ENCODE results near the gene GABRB2. TPM values are rescaled to one million over a fixed set of nuclear protein-coding genes. Genes with fewer than 3 reads are reported as not detected.
A peak's percentile ranks its signal among the peaks of the same experiment; 100 is the strongest.

The GABRB2 gene
- polyA plus RNA-seq, 12 donors, result 0.70 to 2.3 (median 1.2) TPM; not detected in 2

DNA sequence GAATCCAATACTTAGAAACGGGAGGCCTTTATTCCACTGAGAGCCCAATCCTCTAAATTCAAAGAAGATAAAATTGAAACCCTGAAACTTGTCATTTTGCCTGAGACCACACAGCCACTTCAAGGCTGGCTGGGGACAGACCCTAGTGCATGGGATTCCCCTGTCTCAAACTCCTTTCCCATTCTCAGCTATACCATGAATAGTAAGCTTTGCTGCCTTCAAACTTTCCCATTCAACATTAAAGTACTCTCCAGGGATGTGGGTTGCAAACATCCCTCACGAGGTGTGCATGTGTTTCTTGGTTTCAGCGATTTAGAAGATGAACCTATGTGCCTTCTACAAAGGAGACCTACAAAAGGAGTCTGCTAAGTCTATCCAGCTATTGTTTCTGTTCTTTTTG, 64.6 kb downstream of the GABRB2 start:
- DNase-seq, result no peak

DNA sequence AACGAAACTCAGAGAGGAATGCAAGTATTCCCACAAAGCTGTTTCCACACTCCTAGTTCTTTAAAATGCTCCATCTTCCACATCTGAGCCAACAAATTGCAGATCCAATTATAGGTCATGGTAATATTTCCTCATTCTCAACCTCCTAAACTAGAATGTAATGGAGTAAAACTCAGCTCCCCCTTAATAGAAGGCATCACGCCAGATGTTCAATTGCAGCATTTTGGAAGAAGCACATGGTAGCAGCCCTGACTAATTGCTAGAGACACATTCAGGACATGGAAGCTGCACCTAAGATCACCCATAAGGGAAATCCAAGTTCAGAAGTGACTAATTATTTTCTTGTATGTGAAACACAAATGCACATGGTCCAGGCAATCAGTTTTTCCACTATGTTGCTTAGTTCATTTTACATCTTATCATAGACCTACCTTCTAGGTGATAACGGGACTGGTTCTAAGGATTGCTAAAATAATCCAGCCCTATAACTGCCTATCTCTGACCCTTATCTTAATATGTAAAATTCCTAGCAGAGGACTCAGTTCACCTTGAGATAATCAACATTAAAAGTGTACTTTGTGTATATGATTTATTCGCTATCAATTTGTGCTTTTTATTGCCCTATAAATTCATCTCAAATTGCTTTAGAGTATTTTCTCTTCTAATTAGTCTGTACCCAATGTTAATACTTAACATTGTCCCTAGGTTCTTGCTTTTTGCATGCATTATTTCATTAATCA, 75.1 kb downstream of the GABRB2 start:
- no peak for DNase-seq

DNA sequence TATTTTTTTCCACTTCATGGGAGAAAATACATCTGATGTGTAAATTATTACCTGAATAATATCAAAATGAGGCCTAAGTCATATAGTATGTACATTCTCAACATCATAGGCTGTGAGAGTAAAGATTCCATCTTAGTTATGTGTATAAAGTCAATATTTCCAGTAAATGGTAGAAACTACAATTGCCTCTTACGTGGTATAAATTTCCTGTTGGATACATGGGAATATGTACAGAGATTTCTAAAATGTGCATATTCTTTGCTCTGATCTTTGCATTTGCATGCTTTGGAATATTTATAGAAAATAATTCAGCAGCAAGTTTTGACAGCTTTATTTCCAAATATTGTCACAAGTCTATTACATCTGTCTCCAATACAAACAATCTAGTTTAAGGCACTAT, 78.8 kb downstream of the GABRB2 start:
- no peak for DNase-seq

DNA sequence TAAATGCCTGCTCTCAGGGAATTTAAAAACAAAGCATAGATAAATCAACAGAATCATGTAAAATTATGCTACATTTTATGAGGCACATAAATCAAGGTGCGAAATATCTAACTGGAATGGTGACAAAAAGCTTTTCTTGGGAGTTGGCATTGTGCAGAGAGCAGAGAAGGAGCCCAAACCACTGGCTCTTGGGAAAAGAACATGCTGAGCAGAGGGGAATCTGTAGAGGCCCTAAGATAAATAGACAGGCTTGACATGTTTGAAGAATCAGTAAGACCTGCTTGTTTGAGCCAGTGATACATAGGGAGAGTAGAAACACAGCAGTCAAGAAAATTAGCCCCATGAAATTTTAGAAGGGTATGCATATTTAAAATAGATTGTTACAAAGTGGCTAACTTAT, 85.8 kb downstream of the GABRB2 start:
- no peak for DNase-seq

DNA sequence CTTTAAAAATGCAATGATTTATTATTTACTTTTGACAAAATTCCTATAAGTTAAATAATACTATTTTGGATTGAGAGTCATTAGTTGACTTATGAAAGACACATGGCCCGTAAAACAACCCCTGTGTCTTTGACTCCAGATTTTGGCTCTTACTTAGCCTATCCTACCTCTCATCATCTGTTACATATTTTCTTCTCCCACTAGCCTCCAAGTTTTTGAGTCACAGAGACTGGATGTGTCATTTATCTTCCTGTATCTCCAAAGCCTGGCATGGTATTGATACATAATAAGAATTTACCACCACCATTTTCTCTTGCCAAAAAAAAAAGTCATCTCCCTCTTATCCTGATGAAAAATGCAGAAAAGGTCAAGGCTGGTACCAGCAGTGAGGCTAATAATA, 99.9 kb downstream of the GABRB2 start:
- no peak for DNase-seq

DNA sequence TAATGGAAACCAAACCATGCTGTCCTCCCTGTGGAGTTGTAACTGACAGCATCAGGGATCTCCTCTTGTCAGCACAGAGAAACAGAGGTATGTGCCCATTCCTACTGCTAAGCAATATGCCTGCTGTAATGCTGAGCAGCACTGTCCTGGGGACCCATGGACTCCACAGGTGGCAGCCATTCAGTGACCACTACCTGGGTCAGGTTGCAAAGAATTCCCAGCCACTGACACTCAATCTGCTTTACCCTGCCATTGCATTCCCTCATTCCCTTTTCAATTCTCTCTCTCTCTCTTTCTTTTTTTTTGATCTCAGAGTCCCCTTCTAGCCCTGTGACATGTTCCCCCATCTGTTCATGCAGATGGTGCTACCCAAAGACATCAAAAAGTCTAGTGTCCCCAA, 104.1 kb downstream of the GABRB2 start:
- DNase-seq, result no peak

DNA sequence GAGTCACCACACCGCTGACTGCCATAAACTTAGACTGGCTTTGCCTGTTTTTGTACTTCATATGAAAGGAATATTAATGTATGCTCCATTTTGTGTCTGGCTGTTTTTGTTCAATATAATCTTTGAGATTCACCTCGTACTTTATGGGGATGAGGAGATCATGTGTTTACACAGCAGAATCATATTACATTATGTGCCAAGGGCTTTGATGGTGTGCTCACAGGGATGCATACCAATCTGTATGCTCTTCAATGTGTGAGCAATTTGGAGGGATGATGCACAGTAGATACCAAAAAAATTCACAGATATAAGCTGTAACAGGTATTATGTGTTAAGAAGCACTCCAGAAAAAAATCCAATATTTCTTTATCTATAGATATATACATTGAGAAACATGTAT, 113.7 kb downstream of the GABRB2 start:
- DNase-seq, result no peak

DNA sequence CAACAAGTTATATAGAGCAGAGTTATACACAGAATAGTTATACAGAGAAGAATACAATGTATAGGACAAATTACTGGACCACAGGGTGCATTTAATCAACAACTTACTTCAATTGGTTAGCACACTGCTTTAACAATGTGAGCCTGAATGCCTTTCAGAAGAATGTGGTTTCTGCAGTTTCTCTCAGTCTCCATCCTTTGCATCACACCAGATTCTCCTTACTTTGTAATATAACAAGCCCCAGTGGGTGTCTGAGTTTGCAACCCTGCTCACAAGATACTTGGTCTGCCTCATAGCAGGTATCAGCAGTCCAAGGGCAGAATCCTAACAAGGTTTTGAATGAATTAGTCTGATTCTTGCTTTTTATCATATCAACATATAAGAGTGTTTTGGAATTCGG, 114.6 kb downstream of the GABRB2 start:
- DNase-seq, result no peak

DNA sequence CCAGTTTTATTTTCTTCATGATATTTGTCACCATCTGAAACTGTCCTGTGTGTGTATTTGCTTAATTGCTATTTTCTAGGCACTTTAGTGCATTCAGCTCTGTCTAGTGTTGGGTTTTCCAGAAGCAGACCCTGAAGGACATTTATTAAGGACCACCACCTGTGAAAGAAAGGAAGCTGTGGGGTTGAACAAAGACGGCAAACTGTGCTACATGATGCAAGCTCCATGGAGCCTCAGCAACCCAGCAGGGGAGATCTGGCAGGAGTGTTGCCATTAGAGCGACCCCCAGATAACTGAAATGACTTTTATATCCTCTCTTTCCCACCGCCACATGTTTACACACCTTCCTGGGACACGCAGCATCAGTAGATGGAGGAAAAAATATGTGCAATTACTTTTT, 125.5 kb downstream of the GABRB2 start:
- no peak for DNase-seq

DNA sequence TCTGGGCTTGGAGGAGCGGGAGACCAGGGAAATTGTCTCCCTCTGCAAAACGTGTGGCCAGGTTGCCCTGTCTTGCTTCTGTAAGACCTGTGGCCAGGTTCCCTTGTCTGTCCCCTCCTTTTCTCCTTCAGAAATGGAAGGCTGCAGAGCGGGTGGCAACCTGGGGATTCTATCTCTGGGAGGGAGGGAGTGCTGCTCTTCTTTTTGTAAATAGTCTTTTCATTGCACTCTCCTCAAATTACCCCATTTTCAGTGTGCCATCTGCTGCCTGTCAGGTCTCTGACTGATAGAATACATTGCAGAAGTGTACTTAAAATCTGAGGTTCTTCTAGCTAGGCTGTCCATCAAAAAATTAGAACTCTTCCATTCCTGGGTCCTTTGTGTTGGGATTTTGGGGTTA, 126.0 kb downstream of the GABRB2 start:
- DNase-seq, result no peak

DNA sequence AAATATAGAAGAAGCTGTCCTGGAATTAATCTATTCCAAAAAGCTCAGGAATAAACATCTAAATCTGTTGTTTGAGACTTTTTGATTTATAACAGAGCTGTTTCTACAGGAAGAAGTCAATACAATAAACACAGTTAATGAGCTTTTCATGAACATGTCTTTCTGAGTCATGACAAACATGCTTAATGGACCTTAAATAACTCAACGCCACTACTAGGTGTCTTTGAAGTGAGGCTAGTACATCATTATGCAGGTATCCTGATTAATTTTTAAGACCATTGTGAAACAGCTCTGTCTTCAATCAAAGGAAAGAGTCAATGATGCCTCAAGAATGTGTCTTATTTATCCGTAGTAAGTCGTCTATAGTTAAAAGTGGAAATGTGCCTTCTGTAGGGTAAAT, 131.6 kb downstream of the GABRB2 start:
- no peak for DNase-seq

DNA sequence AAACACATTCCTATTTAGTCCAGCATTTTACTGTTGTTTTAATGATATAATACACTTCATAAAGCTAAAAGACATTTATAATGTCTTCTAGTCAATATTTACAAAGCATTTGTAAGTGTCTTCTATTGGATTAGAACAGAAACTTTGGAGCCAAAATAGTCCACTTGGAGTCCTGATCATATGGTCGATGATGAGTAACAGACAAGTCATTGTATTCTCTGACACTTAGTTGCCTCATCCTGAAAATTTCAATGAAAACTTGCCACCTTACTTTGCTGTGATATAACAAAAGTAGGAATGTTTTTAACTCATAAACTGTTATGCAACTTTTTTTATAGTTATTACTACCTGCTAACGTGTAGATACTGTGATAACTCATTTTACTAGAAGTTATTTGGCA, 132.5 kb downstream of the GABRB2 start:
- no peak for DNase-seq

DNA sequence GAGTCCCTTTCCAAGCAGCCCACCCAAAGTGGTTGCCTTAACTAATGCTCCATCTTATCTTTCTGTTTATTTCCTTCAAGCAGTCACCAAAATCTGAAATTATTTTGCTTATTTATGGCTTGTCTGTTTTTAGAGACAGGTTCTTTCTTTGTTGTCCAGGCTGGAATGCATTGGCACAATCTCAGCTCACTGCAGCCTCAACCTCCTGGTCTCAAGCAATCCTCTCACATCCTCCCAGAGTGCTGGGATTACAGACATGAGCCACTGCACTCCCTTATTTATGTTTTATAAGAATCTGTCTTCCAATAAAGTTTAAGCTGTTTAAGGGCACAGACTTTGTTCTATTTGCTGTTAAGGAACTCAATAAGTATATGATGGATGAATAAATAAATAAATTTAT, 133.7 kb downstream of the GABRB2 start:
- DNase-seq, result no peak

DNA sequence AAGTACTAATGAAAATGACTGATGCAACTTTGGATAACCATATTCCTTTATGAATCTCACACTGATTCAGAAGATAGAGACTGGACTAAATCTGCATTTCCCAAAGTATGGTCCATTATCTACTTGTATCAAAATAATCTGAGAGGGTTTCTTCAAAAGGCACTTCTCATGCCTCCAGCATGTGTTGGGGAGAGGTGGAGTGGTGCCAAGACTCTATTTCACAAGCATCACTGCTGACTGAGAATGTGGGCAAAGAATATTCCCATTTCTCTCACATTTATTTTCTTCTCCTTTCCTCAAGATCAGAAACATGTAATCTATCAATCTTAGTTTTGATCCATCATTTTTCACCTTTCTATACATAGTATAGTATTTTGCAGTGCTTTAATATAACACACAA, 135.4 kb downstream of the GABRB2 start:
- no peak for DNase-seq

DNA sequence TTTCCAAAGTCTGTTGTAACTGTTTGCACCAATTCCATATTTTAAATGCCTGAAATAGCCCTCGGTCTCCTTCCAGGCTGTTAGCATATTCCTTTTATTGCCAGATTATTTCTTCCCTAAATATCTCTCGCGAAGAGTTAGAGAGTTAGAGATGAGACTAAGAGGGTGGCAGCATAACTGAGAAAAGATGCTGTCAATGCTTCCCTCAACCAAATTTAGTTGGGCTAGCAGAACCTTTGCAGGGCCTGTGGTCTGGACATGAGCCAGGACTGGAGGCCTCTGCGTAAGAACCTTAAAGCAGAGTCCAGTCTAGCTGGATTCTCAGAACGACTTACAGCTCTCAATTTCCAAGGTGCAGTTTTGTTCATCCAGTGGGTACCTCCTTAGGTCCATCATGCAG, 135.9 kb downstream of the GABRB2 start:
- no peak for DNase-seq

DNA sequence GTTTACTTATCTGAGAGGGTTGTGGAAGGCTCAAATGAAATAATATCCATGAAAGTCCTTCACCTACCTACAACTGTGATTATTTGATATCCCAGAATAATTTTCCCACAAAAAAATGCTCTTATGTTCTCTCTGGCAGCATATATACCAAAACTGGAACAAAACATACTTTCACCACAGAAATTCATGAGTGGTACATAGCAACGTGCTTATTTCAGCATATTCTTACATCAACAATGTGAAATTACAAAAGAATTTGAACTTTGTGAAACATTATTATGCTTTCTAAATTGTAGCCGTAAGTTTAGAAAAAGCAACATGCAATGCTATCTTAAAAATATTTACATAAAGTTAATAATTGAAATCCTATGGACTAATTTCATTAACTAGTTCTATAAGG, 137.1 kb downstream of the GABRB2 start:
- DNase-seq, result no peak

DNA sequence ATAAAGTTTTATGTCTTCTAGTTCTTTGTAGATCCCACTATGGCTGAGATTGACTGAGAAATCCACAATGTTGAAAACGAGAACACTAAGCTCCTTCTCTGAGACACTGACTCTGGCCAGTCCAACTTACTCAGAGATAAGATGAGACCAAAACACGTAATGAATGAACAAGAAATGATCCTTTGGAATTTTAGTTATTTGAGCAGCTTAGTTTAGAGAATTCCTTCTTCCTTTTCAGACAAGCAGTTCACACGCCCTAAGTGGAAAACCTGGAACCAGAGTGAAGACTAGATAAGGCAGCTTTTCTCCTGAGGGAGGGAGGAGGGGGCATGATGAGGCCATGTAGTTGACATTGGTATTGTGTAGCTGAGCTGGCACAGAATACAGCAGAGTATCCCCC, 139.6 kb downstream of the GABRB2 start:
- no peak for DNase-seq

DNA sequence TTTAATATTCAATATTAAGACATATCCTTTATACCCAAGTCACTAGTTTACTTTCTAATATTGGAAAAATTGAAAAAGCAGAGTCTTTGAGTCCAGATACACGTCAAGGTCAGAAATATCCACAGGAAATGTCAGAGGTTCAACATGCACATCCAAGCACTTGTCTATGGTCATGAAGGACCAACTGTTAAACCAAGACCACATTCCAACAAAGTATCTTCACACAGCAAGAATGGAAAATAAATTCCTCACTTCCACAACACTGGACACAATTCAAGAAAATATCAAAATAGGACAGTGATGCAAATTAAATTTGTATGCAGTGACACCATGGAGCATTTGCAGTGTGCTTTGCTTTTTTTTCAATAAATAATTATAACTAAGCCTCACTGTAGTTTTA, 142.5 kb downstream of the GABRB2 start:
- no peak for DNase-seq

DNA sequence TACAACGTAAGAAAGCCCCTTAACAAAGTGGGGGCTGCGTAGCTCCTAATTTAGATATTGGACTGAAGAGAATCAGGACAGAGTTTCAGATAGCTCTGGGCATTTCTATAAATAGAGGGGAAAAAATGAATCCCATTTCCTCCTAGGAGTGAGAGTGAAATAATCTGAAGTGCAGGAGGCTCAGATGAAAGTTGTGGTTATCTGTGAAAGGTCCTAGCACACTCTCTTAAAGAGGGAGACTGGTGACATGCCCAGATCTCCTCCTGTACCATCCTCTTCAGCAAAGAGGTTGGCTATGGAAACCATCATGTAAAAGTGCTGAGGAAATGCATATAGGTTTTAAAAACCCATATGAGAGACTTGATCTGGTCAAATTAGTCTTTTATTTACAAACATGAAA, 143.4 kb downstream of the GABRB2 start:
- DNase-seq, result no peak

DNA sequence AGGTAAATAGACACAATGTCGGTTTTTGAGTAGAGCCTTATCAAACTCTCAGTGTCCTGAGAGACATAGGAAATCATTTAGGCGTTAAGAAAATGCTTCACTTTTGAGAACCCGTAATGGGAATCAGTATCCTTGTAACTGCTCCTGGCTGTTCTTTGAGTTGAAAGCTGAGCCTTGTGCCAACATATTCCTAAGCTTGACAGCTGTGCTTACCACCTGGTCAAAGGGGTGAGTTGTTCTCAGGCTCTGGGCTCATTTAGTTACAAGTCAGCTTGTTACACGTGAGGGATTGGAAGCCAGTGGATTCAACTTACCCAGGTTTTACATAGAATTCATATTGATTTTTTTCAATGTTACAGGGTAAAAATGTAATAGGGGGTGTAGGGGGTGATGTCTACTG, 145.9 kb downstream of the GABRB2 start:
- no peak for DNase-seq

DNA sequence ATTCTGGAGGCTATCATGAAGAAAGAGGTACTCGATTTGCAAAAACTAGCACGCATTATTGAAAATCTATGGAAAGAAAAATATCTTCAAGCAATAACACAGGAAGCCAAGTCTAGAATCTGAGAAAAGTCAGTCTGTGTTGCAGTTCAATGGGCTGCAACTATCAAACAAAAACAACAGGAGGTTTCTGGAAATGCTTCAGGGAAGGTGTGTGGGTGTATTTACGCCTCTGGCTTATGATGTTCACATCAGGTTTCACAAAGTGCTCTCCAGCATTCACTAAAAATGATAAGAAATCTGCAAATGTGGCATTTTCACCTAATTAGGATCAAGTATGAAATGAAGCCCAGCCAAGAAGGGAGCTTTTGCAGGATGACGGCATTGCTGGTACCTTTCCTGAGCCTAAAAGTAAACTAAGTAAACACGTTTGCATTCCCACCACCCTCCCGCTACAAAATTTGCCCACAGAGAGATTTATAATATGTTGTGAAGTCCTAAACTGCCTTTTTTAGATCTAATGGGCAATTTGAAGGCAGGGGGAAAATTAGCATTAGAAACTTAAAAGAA, 146.4 kb downstream of the GABRB2 start:
- no peak for DNase-seq

DNA sequence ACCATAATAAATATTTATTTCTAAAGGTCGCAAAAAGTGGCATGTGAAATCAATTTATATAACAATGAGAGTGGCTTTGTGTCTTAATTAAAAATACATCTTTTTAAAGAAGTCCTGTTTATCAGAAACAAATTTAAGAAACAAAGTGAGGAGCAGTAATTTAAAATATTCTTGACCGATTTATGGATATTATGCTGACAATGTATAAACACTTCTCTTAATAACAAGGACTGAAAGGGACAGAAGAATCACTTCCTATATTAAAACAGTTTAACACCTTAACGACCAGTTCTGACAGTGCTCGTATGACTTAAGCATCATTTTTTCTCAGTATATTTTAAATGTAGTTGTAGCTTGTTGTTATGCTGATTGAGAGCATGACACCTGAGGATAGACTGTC, 149.1 kb downstream of the GABRB2 start:
- no peak for DNase-seq

DNA sequence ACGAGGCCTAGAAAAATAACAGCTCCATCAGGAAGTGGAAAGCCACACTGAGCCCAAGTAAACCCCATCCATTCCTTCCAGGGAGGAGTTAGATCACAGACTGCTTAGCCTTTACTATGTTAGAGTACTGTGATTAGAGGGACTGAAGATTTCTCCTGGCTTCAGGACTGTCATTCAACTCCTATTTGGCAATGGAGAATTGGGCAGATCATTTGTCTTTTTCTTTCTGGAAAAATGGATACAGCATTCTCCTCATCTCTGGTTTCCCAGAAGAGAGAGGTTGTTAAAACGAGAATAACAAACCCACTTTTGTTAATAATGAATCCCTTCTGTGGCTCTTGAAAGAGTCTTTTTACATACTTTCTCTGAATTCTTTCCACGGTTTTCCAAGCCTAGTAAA, 150.4 kb downstream of the GABRB2 start:
- peak; percentile 60 for DNase-seq

DNA sequence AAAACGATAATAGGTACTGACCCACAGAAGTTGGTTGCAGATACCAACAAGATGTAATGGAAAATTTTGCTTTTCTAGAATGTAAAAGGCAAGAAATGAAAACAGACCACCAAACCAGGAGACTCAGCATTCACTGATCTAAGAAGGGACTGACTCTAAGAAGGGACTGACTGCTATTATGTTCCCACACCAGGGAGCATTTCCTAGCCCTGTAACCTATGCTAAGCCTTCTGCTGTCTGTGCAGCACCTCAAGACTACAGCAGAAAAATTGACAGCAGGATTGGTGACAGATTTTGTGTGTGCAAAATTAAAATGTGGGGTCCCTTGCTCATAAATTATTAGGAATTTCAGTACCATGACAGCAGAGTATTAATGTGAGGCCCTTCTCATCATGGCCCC, 154.8 kb downstream of the GABRB2 start:
- no peak for DNase-seq
